ENCODE measurements around the gene RRAGD.

- no peak for TF ChIP-seq POLR2A (IDR thresholded peaks at IDR 0.05; ENCODE audit: low read depth, low read length)
- TF ChIP-seq POLR2AphosphoS5 (IDR thresholded peaks at IDR 0.05; ENCODE audit: low read depth, low read length): no peak
- TF ChIP-seq TAF1 (IDR thresholded peaks at IDR 0.05; ENCODE audit: borderline replicate concordance, low read depth, low read length): no peak
These were observed 9.3 kb downstream of the RRAGD start for GRCh38 chr6:89402776-89403175.

Data from GM12892 (cell line).